ENCODE data around the gene PEX12.
"Not testable (repeated sequence)": the region's sequence is repeated elsewhere in the genome, so short reads cannot be mapped to it uniquely, and the experiment has no call there.

PEX12 gene

GRCh38 chr17:35536664-35537171 lies 41.7 kb downstream of the PEX12 start:
- no peak for DNase-seq (ENCODE audit: low read depth)

- DNase-seq (ENCODE audit: low read depth) = not testable (repeated sequence)
These were observed 43.0 kb downstream of the PEX12 start for GRCh38 chr17:35535406-35535805.

GRCh38 chr17:35534576-35535093 lies 43.7 kb downstream of the PEX12 start:
- DNase-seq (ENCODE audit: low read depth) = no peak

GRCh38 chr17:35531160-35531559 lies 47.2 kb downstream of the PEX12 start:
- DNase-seq (ENCODE audit: low read depth) = no peak

GRCh38 chr17:35529866-35530265 lies 48.5 kb downstream of the PEX12 start:
- DNase-seq (ENCODE audit: low read depth) = no peak

- DNase-seq (ENCODE audit: low read depth) = not testable (repeated sequence)
These were observed 49.0 kb downstream of the PEX12 start for GRCh38 chr17:35529326-35529725.

Data from HS-27A (cell line).